H1 (cell line): ENCODE measurements around the gene KCND3. TPM values are rescaled to one million over a fixed set of nuclear protein-coding genes. Genes with fewer than 3 reads are reported as not detected.

Source experiments
- ASH2L ChIP-seq: fragments of 200-600, 300-600 bp; sonication (generic); IDR thresholded peaks from one replicate; pipeline ENCODE4 v1.7.1; 2017; ENCODE audit warnings: low read length
- ATF3 ChIP-seq: IDR thresholded peaks from 2 replicates; pipeline ENCODE4 v1.6.1; 2011; ENCODE audit warnings: low read depth, mild to moderate bottlenecking, low read length; ENCODE audit not compliant: insufficient read depth
- BRCA1 ChIP-seq: IDR thresholded peaks from 2 replicates; pipeline ENCODE4 v1.6.1; 2012; ENCODE audit warnings: low read depth, low read length, improper control_type of control experiment
- CHD2 ChIP-seq: IDR thresholded peaks from 2 replicates; pipeline ENCODE4 v1.6.1; 2012; ENCODE audit warnings: low read length, improper control_type of control experiment
- CHD7 ChIP-seq: fragments of 300-600 bp; sonication (generic); IDR thresholded peaks from 2 replicates; pipeline ENCODE4 v1.7.1; 2012; ENCODE audit warnings: low read length, moderate library complexity, mild to moderate bottlenecking, inconsistent platforms; ENCODE audit not compliant: insufficient replicate concordance
- CTBP2 ChIP-seq: IDR thresholded peaks from 2 replicates; pipeline ENCODE4 v1.7.0; 2011; ENCODE audit warnings: borderline replicate concordance, mild to moderate bottlenecking, moderate library complexity, mixed read lengths, low read length; ENCODE audit not compliant: insufficient read depth, insufficient read length
- JUN ChIP-seq: IDR thresholded peaks from 2 replicates; pipeline ENCODE4 v1.6.1; 2011; ENCODE audit warnings: low read depth, mild to moderate bottlenecking, improper control_type of control experiment, low read length
- POLR2AphosphoS5 ChIP-seq: IDR thresholded peaks from 2 replicates; pipeline ENCODE4 v1.6.1; 2011; ENCODE audit warnings: low read depth, low read length
- SAP30 ChIP-seq: fragments of 300-600 bp; sonication (generic); IDR thresholded peaks from 2 replicates; pipeline ENCODE4 v1.7.1; 2012; ENCODE audit warnings: low read length, moderate library complexity, mild to moderate bottlenecking, inconsistent platforms; ENCODE audit not compliant: insufficient read depth, insufficient replicate concordance
- SRF ChIP-seq: IDR thresholded peaks from 2 replicates; pipeline ENCODE4 v1.6.1; 2011; ENCODE audit warnings: mild to moderate bottlenecking, low read depth, low read length, moderate library complexity
- polyA plus RNA-seq, 7 experiments: library from polyadenylated mRNA; depleted of rRNA in 3 of 7; stranded (reverse) in 5 of 7; unstranded in 2 of 7; fragments of >200 nt in 5 of 7; fragments of 200-250 nt in 2 of 7; gene quantifications; 1 replicate in 5 of 7; 2 replicates in 1 of 7; 4 replicates in 1 of 7; pipeline versions ENCODE4 v1.2.1 to v1.2.3, GENCODE V29; 2011 to 2013; ENCODE audit warnings: missing spikeins in 2 of 7, mixed read lengths in 2 of 7
- total RNA-seq: library from RNA; stranded (reverse); fragmentation: NEBNext Ultra II Directional; extraction: Animal tissue kit (Norgen Biotek cat#: 25700); gene quantifications from 2 replicates; pipeline ENCODE4 v1.2.1, GENCODE V29; 2021

KCND3 gene
- total and polyA plus RNA-seq, 2 of the 8 experiments (the other 6 are each of a cell fraction or from before 2014, with no cell fraction given) = 0.14 to 0.48 TPM

- TF ChIP-seq CHD7 (no peak), SAP30 (no peak), ASH2L (no peak), BRCA1 (no peak), JUN (no peak), SRF (no peak), CTBP2 (no peak), POLR2AphosphoS5 (no peak), ATF3 (no peak), CHD2 (no peak)
- TF ChIP-seq, all 59 proteins: peak for 0
Measured at GRCh38 chr1:111855260-111855659, 134.2 kb downstream of the KCND3 start (continued).
